Brain microvascular endothelial cell (primary cell): ENCODE results near the gene NMS.

Source experiments
- DNase-seq: peaks from one replicate; pipeline ENCODE4 v3.0.0-alpha.2; 2020
- H3K27ac ChIP-seq: fragments of 250-450 bp; sonication (Bioruptor Pico); 2 replicates; pipeline ENCODE4 v1.5.1; 2020; ENCODE audit warnings: mild to moderate bottlenecking, moderate library complexity
- H3K27me3 ChIP-seq: fragments of 250-450 bp; sonication (Bioruptor Pico); replicated peaks from 2 replicates; pipeline ENCODE4 v1.5.1; 2020; ENCODE audit warnings: mild to moderate bottlenecking
- H3K36me3 ChIP-seq: fragments of 250-450 bp; sonication (Bioruptor Pico); replicated peaks from 2 replicates; pipeline ENCODE4 v1.5.1; 2020; ENCODE audit warnings: mild to moderate bottlenecking
- H3K4me3 ChIP-seq: 2 replicates; pipeline ENCODE4 v1.5.1; 2011; ENCODE audit warnings: low read depth, mild to moderate bottlenecking, control low read depth, low read length, moderate library complexity
- in situ Hi-C: cut with HindIII; loops from 2 replicates; pipeline ENCODE4 v1.10.0; 2017; ENCODE audit warnings: low sequenced_read_pairs, low pct_ligation_motif_present
- TF ChIP-seq, protein P1 (sequence below): IDR thresholded peaks from 2 replicates; pipeline ENCODE4 v1.5.1; 2011; ENCODE audit warnings: low read depth, mild to moderate bottlenecking, moderate library complexity, low read length, control low read depth, inconsistent platforms; ENCODE audit errors: missing control alignments

The NMS gene

DNA sequence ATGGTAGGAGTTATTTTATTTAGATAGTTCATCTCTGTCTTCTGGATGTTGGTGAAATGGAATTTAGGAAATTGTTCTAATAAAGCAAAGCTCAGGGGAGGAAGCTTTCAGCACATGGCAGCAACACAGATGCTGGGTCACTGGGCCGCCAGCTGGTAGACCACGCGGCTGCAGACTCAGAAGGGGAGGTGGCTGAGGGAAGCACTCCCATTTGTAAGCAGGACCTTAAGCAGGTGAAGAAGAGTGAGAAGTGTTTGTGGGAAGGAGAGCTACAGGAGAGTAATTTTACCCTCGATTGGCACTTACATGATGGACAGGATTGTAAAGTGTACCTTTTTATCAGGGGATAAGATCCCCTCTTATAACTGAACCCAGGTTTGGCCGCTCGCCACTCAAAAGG is 24.4 kb downstream of the NMS start:
- H3K27me3 ChIP-seq: no peaks in the 10 kb centered on the region
- H3K36me3 ChIP-seq: no peaks in the 10 kb centered on the region
- H3K4me3 ChIP-seq: no peak overlapping the region
- TF ChIP-seq, protein P1, sequence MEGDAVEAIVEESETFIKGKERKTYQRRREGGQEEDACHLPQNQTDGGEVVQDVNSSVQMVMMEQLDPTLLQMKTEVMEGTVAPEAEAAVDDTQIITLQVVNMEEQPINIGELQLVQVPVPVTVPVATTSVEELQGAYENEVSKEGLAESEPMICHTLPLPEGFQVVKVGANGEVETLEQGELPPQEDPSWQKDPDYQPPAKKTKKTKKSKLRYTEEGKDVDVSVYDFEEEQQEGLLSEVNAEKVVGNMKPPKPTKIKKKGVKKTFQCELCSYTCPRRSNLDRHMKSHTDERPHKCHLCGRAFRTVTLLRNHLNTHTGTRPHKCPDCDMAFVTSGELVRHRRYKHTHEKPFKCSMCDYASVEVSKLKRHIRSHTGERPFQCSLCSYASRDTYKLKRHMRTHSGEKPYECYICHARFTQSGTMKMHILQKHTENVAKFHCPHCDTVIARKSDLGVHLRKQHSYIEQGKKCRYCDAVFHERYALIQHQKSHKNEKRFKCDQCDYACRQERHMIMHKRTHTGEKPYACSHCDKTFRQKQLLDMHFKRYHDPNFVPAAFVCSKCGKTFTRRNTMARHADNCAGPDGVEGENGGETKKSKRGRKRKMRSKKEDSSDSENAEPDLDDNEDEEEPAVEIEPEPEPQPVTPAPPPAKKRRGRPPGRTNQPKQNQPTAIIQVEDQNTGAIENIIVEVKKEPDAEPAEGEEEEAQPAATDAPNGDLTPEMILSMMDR: no peak
- no peak for DNase-seq
- H3K27ac ChIP-seq: no peak overlapping the region
- in situ Hi-C loops: no loop called here

DNA sequence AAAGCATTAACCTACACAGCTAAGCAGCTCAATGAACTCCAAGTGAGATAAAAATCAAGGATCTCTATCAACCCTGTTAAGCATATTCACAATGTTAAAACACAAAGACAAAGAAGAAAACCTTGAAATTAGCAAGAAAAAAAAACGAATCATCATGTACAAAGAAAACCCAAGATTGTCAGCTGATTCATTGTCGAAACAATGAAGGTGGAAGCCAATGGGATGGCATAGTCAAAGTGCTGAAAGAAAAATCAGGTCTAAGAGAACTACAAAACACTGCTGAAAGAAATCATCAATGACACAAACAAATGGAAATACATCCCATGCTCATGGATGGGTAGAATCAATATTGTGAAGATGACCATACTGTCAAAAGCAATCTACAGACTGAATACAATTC is 32.5 kb downstream of the NMS start:
- no peak overlapping the region for H3K4me3 ChIP-seq
- H3K27ac ChIP-seq: no peak overlapping the region
- DNase-seq: no peak
- in situ Hi-C loops: no loop called here
- no peaks in the 10 kb centered on the region for H3K27me3 ChIP-seq
- TF ChIP-seq, protein P1: no peak
- no peaks in the 10 kb centered on the region for H3K36me3 ChIP-seq

DNA sequence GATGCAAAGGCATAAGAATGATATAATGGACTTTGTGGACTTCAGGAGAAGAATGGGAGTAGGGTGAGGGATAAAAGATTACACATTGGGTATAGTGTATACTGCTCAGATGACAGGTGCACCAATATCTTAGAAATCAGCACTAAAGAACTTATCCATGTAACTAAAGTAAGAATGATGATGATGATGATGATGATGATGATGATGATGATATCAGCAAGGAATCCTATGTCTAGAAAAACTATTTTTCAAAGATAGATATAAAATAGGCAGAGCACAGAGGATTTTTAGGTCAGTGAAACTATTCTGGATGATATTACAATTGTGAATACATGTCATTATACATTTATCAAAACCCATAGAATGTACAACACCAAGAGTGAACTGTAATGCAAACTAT is 34.3 kb downstream of the NMS start:
- no peak overlapping the region for H3K4me3 ChIP-seq
- no peak for DNase-seq
- in situ Hi-C loops: no loop called here
- TF ChIP-seq, protein P1: no peak
- no peak overlapping the region for H3K27ac ChIP-seq
- H3K36me3 ChIP-seq: no peaks in the 10 kb centered on the region
- H3K27me3 ChIP-seq: no peaks in the 10 kb centered on the region

DNA sequence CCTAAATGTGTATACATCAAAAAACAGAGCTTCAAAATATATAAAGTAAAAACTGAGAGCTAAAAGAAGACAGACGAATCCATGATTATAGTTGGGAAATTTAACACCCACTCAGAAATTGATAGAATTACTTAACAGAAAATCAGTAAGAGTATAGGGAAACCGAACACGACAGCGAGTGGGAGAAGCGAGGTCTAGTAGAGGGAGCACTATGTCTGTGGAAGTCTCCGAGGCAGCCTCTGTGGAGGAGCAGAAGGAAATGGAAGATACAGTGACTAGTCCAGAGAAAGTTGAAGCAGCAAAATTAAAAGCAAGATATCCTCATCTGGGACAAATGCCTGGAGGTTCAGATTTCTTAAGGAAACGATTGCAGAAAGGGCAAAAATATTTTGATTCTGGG is 38.8 kb downstream of the NMS start:
- no peak for DNase-seq
- Histone ChIP-seq H3K27me3 (no peaks in the 10 kb centered on the region), H3K27ac (no peak overlapping the region), H3K36me3 (no peaks in the 10 kb centered on the region), H3K4me3 (no peak overlapping the region)
- TF ChIP-seq, protein P1: no peak
- in situ Hi-C loops: no loop called here

DNA sequence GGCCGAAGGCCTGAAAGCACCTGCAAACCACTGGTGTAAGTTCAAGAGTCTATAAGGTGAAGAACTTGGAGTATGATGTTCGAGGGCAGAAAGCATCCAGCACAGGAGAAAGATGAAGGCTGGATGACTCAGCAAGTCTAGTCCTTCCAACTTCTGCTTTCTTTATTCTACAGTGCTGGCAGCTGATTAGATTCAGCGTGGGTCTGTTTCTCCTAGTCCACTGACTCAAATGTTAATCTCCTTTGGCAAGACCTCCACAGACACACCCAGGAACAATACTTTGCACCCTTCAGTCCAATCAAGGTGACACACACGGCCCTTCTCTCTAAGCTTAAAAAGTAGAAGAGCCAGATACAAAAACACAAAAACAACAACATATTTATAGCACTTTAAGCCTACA is 43.4 kb downstream of the NMS start:
- H3K36me3 ChIP-seq: no peaks in the 10 kb centered on the region
- no peaks in the 10 kb centered on the region for H3K27me3 ChIP-seq
- in situ Hi-C loops: no loop called here
- H3K27ac ChIP-seq: no peak overlapping the region
- H3K4me3 ChIP-seq: no peak overlapping the region
- TF ChIP-seq, protein P1: no peak
- no peak for DNase-seq

DNA sequence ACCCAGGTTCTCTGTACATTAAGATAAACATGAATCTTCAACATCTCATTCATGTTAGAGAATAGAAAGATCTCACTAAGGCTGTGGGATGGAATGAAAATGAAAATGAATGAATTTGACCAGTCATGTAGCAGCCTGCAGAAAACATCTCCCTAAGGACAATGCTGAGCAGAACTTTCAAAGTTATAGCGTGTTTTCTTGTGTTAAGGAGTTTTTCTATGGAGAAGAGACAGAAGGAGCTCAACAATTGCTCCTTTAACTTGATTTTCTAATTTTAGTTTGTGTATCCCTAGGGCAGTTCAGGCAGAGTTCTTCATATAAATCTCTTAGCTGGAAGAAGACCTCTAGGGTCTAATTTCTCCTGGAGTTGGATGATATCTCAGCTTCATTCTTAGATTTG is 47.3 kb downstream of the NMS start:
- TF ChIP-seq, protein P1: no peak
- in situ Hi-C loops: no loop called here

More for the DNA sequence above, 47.3 kb downstream of the NMS start:
- Histone ChIP-seq H3K4me3 (no peak overlapping the region), H3K36me3 (no peaks in the 10 kb centered on the region), H3K27ac (no peak overlapping the region), H3K27me3 (no peaks in the 10 kb centered on the region)
- DNase-seq: no peak
